ENCODE measurements around the gene CGN. TPM values are rescaled to one million over a fixed set of nuclear protein-coding genes. Genes with fewer than 3 reads are reported as not detected.
A peak's percentile ranks its signal among the peaks of the same experiment; 100 is the strongest.
"Not testable (repeated sequence)": the region's sequence is repeated elsewhere in the genome, so short reads cannot be mapped to it uniquely, and the experiment has no call there.

Gene CGN
- total RNA-seq, 1 donor from 2014 or later: 0.92 TPM

DNA sequence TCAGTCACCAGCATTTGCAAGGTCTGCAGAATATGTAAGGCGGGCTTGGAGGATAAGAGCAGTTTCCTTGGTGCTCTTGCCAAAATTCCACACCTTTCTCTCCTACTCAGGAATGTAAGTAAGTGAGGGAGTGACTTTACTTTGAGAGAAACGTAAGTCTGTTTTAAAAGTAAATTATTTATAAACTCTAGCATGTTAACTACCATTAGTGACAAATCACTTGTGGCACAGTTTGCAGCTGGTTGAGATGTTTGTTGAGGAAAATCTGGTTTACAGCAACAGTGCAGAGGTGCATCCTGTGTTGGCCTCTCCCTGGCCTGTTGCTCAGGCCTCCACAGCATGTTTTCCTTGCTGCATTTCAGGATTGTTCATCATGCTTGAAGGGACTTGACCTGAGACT, 8.5 kb downstream of the CGN start:
- intact Hi-C loops (cut with micrococcal nuclease): no loop called here
- DNase-seq (no peak), ATAC-seq (no peak)

GRCh38 chr1:151520359-151520758, 9.2 kb downstream of the CGN start:
- ATAC-seq: no peak
- no peak for DNase-seq
- intact Hi-C loops (cut with micrococcal nuclease): no loop called here

DNA sequence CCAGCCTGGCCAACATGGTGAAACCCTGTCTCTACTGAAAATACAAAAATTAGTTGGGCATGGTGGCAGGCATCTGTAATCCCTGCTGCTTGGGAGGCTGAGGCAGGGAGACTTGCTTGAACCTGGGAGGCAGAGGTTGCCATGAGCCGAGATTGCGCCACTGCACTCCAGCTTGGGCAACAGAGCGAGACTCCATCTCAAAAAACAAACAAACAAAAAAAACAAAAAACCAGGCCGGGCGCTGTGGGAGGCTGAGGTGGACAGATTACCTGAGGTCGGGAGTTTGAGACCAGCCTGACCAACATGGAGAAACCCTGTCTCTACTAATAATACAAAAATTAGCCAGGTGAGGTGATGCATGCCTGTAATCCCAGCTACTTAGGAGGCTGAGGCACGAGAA, 11.2 kb downstream of the CGN start:
- ATAC-seq; DNase-seq; intact Hi-C loops (cut with micrococcal nuclease): not testable (repeated sequence)

DNA sequence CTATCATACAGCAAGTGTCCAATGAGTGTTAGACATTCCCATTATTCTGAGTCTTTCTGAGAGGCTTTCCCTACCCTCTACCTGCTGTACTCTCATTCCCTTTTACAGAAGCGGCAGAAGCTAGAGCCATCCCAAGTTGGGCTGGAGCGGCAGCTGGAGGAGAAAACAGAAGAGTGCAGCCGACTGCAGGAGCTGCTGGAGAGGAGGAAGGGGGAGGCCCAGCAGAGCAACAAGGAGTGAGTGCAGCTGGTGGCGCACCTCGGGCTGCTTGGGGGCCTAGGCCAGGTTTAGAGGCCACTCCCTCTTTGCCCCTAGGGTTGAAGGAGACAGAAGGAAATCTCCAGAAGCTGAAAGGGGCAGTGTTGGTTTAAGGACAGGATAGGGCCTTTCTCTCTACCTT, 12.1 kb downstream of the CGN start:
- no peak for DNase-seq
- ATAC-seq: no peak
- intact Hi-C loops (cut with micrococcal nuclease): no loop called here

GRCh38 chr1:151524736-151525135, 13.5 kb downstream of the CGN start:
- no peak for DNase-seq
- intact Hi-C loops (cut with micrococcal nuclease): no loop called here
- no peak for ATAC-seq

- intact Hi-C loops (cut with micrococcal nuclease): no loop called here
- no peak for DNase-seq
- no peak for ATAC-seq
Observed at GRCh38 chr1:151526735-151527525, 15.7 kb downstream of the CGN start.

DNA sequence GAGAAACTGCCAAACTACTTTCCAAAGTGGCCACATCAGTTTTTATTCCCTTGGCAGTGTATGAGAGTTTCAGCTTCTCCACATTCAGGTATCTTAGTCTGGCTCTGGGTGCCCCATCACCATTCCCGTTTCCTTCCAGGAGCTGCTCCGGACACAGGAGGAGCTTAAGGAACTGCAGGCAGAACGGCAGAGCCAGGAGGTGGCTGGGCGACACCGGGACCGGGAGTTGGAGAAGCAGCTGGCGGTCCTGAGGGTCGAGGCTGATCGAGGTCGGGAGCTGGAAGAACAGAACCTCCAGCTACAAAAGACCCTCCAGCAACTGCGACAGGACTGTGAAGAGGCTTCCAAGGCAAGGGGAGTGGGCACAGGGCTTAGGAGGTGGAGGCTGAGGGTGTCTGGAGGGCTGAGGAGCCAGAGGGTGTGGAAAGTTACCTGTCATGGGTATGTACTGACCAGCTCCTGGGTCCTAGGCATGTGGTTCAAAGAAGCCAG, 18.1 kb downstream of the CGN start:
- DNase-seq: no peak
- ATAC-seq: no peak
- intact Hi-C loops (cut with micrococcal nuclease): no loop called here

- intact Hi-C loops (cut with micrococcal nuclease): loop anchor here (10.0 kb wide), 1 partner anchor 205 kb away; no protein-coding TSS in a partner anchor
- ATAC-seq (no peak), DNase-seq (no peak)
Observed at GRCh38 chr1:151529781-151530180, 18.6 kb downstream of the CGN start.

DNA sequence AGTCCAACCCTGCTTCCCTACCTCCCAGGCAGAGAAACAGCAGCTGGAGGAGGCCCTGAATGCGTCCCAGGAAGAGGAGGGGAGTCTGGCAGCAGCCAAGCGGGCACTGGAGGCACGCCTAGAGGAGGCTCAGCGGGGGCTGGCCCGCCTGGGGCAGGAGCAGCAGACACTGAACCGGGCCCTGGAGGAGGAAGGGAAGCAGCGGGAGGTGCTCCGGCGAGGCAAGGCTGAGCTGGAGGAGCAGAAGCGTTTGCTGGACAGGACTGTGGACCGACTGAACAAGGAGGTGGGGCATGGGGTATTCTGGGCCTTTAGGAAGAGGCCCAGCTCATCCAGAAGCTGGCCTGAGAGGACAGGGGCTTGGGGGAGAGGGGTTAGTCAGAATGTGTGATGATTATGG, 19.3 kb downstream of the CGN start:
- DNase-seq (no peak), ATAC-seq (no peak)
- intact Hi-C loops (cut with micrococcal nuclease): loop anchor here (10.0 kb wide), 1 partner anchor 204 kb away; no protein-coding TSS in a partner anchor

- ATAC-seq: no peak
- intact Hi-C loops (cut with micrococcal nuclease): loop anchor here (10.0 kb wide), 1 partner anchor 201 kb away; no protein-coding TSS in a partner anchor
- no peak for DNase-seq
Observed at GRCh38 chr1:151533870-151534269, 22.7 kb downstream of the CGN start.

DNA sequence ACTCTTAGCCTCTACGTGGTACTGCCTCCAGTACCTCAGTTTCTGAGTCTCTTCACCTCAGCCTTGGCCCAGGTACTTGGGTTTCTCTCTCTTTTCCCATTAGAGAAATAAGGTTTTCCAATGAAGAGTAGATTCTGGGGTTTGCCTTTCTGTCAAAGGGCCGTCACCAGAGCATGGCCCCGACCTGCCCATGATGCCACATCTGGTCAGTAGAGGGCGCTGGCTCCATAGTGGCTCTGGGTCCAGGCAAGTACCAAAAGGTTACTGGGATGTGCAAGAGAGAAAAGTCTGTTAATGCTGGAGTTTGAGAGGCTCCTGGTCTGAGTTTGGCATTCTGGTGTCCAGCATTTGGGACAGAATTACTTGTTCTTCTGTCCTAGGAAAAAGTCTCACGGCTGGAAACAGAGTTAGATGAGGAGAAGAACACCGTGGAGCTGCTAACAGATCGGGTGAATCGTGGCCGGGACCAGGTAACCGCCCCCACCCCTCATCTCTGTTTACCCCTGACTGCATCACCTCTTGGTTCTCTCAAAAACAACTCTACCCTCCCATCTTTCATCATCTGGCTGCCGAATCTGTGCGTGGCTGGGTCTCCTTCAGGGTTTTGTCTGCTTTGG, 23.6 kb downstream of the CGN start:
- ATAC-seq (peak; percentile 76), DNase-seq (peak; percentile 84)
- intact Hi-C loops (cut with micrococcal nuclease): loop anchor here (10.0 kb wide), 1 partner anchor 200 kb away; no protein-coding TSS in a partner anchor

DNA sequence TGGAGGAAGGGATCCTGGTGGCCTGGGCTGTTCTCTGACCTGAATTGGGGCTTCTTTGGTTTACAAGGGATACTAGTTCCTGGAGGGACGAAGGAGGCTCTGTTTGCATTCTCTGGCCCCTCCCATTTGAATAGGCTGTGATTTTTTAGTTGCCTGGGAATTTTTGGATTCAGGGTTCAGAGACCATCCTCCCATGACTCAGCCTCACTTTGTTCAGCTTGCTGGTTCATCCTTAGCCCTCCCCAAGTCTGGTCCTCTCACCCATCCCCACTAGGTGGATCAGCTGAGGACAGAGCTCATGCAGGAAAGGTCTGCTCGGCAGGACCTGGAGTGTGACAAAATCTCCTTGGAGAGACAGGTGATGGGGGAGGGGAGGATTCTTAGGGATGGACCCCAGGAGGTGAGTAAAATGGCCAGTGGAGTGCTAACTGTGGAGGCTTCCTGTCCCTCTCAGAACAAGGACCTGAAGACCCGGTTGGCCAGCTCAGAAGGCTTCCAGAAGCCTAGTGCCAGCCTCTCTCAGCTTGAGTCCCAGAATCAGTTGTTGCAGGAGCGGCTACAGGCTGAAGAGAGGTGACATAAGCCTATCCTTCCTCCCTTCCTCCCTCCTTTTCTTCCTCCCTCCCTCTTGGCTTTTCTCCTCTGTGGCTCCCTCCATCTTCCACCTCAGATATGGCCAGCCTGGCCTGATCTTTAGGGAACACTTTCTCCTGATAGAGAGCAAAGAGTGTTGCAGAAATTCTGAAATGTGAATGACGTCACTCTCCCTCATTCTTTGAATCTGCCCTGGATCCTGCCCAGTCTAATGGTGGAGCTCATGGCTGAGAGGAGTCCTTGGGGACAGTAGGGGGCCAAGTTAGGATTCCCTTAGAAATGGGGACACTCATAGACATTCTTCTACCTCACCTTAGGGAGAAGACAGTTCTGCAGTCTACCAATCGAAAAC, 24.4 kb downstream of the CGN start:
- intact Hi-C loops (cut with micrococcal nuclease): loop anchor here (10.0 kb wide), 1 partner anchor 199 kb away; no protein-coding TSS in a partner anchor

GRCh38 chr1:151536499-151536898, 25.3 kb downstream of the CGN start:
- DNase-seq: no peak
- intact Hi-C loops (cut with micrococcal nuclease): loop anchor here (10.0 kb wide), 1 partner anchor 198 kb away; no protein-coding TSS in a partner anchor
- no peak for ATAC-seq

More for the DNA sequence above, 24.4 kb downstream of the CGN start:
- no peak for DNase-seq
- ATAC-seq: no peak

DNA sequence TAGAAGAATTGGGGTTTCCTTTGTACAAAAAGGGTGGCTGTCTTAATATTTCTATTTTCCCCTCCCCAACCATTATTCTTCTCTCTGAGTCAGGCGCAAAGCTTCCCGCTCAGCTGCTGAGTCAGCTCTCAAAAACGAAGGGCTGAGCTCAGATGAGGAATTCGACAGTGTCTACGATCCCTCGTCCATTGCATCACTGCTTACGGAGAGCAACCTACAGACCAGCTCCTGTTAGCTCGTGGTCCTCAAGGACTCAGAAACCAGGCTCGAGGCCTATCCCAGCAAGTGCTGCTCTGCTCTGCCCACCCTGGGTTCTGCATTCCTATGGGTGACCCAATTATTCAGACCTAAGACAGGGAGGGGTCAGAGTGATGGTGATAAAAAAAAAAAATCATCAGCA, 25.9 kb downstream of the CGN start:
- no peak for ATAC-seq
- intact Hi-C loops (cut with micrococcal nuclease): loop anchor here (10.0 kb wide), 1 partner anchor 198 kb away; no protein-coding TSS in a partner anchor
- DNase-seq: no peak

- DNase-seq (peak; percentile 73), ATAC-seq (peak; percentile 77)
- intact Hi-C loops (cut with micrococcal nuclease): loop anchor here (10.0 kb wide), 1 partner anchor 195 kb away; no protein-coding TSS in a partner anchor
Observed at GRCh38 chr1:151539321-151540020, 28.3 kb downstream of the CGN start.

GRCh38 chr1:151540021-151540981, 29.1 kb downstream of the CGN start, which contains the start of gene TUFT1:
Gene TUFT1, plus strand, starts transcription at chr1:151540309. Its CDS starts 58 bp downstream, at chr1:151540367.
- intact Hi-C loops (cut with micrococcal nuclease): no loop called here
- ATAC-seq: peak; percentile 98

GRCh38 chr1:151540982-151541377, 29.8 kb downstream of the CGN start:
- intact Hi-C loops (cut with micrococcal nuclease): no loop called here
- DNase-seq (no peak), ATAC-seq (peak; percentile 18)

More at GRCh38 chr1:151540021-151540981, 29.1 kb downstream of the CGN start, which contains the start of gene TUFT1:
- peak; percentile 96 for DNase-seq
